ENCODE results near the gene C11orf71.

C11orf71 gene

GRCh38 chr11:114397349-114397982 lies 2.8 kb downstream of the C11orf71 start:
- Mint-ChIP-seq H3K36me3 (ENCODE audit: low read depth) (peaks cover 6% of the 10 kb centered on the region), H3K9me3 (no peaks in the 10 kb centered on the region), H3K4me3 (no peak overlapping the region), H3K4me1 (peaks cover 32% of the 10 kb centered on the region), H3K27me3 (ENCODE audit: low read depth, poor library complexity) (no peaks in the 10 kb centered on the region), H3K27ac (no peak overlapping the region)
- no peak for DNase-seq
- TF ChIP-seq CTCF (IDR thresholded peaks at IDR 0.05): no peak

DNA sequence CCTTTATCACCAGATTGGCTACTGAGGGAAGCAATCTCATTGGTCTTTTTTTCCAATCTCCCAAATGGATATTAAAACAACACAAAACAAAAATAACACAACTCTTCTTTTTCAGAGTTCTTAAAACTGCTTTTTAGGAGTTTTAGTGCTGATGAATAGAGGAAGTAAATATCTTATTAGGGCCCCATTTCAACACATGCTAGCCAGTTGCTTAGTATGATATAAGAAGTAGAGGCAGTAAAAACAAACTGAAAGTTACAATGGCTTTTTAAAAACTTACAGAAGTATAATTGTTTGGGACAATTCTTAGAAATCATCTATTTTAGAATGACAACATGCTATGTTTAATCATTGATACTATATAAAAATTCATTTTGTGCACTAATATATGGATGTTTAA lies 3.4 kb downstream of the C11orf71 start:
- Mint-ChIP-seq H3K4me1 (peaks cover 28% of the 10 kb centered on the region), H3K9me3 (no peaks in the 10 kb centered on the region), H3K27ac (no peak overlapping the region), H3K27me3 (ENCODE audit: low read depth, poor library complexity) (no peaks in the 10 kb centered on the region), H3K4me3 (no peak overlapping the region), H3K36me3 (ENCODE audit: low read depth) (peaks cover 2% of the 10 kb centered on the region)
- TF ChIP-seq CTCF (IDR thresholded peaks at IDR 0.05): no peak
- DNase-seq: no peak

DNA sequence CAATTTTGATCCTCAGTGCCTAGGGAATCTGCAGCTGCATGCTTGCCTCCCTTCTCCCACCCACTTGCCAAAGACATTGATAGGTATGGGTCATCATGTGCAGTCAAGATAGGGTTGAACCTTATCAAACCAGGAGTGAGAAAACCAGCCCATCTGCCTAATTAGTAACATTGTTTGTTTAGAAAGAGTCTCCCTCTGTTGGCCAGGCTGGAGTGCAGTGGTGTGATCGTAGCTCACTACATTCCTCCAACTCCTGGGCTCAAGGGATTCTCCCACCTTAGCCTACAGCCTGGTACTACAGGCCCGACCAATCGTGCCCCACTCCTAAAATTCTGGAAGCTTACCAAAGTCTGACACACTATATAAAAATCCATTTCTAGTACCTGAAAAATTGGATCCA lies 4.6 kb downstream of the C11orf71 start:
- no peaks in the 10 kb centered on the region for H3K27me3 Mint-ChIP-seq (ENCODE audit: low read depth, poor library complexity)
- no peak for TF ChIP-seq CTCF (IDR thresholded peaks at IDR 0.05)
- no peak overlapping the region for H3K27ac Mint-ChIP-seq
- H3K9me3 Mint-ChIP-seq: no peaks in the 10 kb centered on the region
- H3K4me3 Mint-ChIP-seq: no peak overlapping the region
- peaks cover 27% of the 10 kb centered on the region for H3K4me1 Mint-ChIP-seq
- no peaks in the 10 kb centered on the region for H3K36me3 Mint-ChIP-seq (ENCODE audit: low read depth)
- DNase-seq: no peak

GRCh38 chr11:114392735-114393667 lies 7.3 kb downstream of the C11orf71 start:
- no peaks in the 10 kb centered on the region for H3K9me3 Mint-ChIP-seq
- no peak for DNase-seq
- TF ChIP-seq CTCF (IDR thresholded peaks at IDR 0.05): no peak
- peaks cover 7% of the 10 kb centered on the region for H3K4me1 Mint-ChIP-seq
- no peak overlapping the region for H3K4me3 Mint-ChIP-seq
- no peak overlapping the region for H3K27ac Mint-ChIP-seq
- no peaks in the 10 kb centered on the region for H3K36me3 Mint-ChIP-seq (ENCODE audit: low read depth)
- no peaks in the 10 kb centered on the region for H3K27me3 Mint-ChIP-seq (ENCODE audit: low read depth, poor library complexity)

DNA sequence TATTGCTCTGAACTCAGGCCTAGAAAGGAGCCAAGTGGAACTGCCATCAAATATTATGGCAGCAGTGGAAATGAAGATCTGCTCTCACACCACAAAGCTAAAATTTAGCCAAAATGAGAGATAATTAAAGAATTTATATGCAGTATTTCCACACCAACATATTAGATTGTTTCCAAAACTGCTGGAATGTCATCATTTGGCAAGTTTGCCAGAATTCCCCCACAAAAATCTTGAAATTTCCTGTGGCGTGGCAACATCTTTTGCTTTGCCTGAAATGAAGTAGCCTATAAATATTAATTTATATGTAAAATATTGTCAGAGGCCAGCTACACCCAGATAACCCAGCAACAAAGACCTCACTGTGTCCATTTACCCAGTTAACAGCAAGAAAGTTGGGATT lies 13.8 kb downstream of the C11orf71 start:
- no peak overlapping the region for H3K27ac Mint-ChIP-seq
- H3K4me3 Mint-ChIP-seq: no peak overlapping the region
- peaks cover 14% of the 10 kb centered on the region for H3K9me3 Mint-ChIP-seq
- TF ChIP-seq CTCF (IDR thresholded peaks at IDR 0.05): no peak
- DNase-seq: no peak
- H3K36me3 Mint-ChIP-seq (ENCODE audit: low read depth): peaks cover 5% of the 10 kb centered on the region
- peaks cover 3% of the 10 kb centered on the region for H3K27me3 Mint-ChIP-seq (ENCODE audit: low read depth, poor library complexity)
- H3K4me1 Mint-ChIP-seq: no peaks in the 10 kb centered on the region
